Endothelial cell of umbilical vein (primary cell): ENCODE data around the gene ADAM33.

Experiments
- EZH2 ChIP-seq: IDR thresholded peaks from 2 replicates; pipeline ENCODE4 v1.6.1; 2012; ENCODE audit warnings: borderline replicate concordance, low read depth, mild to moderate bottlenecking, moderate library complexity, low read length, inconsistent platforms; ENCODE audit not compliant: severe bottlenecking
- FOS ChIP-seq: IDR thresholded peaks from 2 replicates; pipeline ENCODE4 v1.6.1; 2011; ENCODE audit warnings: mild to moderate bottlenecking, low read length, moderate library complexity, borderline replicate concordance; ENCODE audit not compliant: insufficient read depth
- JUN ChIP-seq: IDR thresholded peaks from 2 replicates; pipeline ENCODE4 v1.6.1; 2011; ENCODE audit warnings: borderline replicate concordance, low read depth; ENCODE audit not compliant: insufficient read length, insufficient read depth
- MYC ChIP-seq: IDR thresholded peaks from one replicate; pipeline ENCODE4 v1.6.1; 2011; ENCODE audit warnings: mild to moderate bottlenecking, low read depth, low read length
- POLR2A ChIP-seq: IDR thresholded peaks from 2 replicates; pipeline ENCODE4 v1.6.1; 2012; ENCODE audit warnings: low read depth, mild to moderate bottlenecking, control low read depth, low read length
- POLR2AphosphoS5 ChIP-seq: IDR thresholded peaks from 2 replicates; pipeline ENCODE4 v1.6.1; 2012; ENCODE audit warnings: low read depth, mild to moderate bottlenecking, control low read depth, low read length, moderate library complexity; ENCODE audit not compliant: insufficient read depth
- TF ChIP-seq, protein P1 (sequence below), 2 donors: IDR thresholded peaks; 1 replicate in 1 of 2; 2 replicates in 1 of 2; pipeline ENCODE4 v1.5.1; 2011; ENCODE audit warnings: low read length in 2 of 2, mild to moderate bottlenecking in 2 of 2, moderate library complexity in 2 of 2, control low read depth in 1 of 2, inconsistent platforms in 1 of 2, low read depth in 1 of 2; ENCODE audit not compliant: insufficient read depth in 1 of 2; ENCODE audit errors: extremely low read depth in 1 of 2
- TF ChIP-seq, protein P2 (sequence below): IDR thresholded peaks from 2 replicates; pipeline ENCODE4 v1.6.1; 2011; ENCODE audit not compliant: insufficient read depth, insufficient read length

DNA sequence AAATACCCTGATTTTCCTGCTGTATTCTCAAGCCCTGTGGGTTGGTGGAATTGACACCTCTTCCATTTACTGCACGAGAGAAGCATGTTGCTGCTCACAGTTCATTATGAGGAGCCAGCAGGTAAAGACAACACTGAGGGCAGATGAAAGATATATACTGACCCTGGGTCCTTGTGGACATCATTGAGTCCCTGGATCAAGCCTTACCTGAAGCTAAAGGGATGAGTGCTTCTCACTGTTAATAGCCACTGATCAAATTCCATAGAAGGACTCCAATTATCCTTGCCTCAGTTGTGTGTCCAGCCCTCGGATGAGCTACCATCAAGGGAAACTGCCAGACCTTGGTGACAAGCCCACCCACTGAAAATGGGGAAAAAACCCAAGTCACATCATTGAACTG is 38.3 kb upstream of the ADAM33 start:
- TF ChIP-seq, protein P1, sequence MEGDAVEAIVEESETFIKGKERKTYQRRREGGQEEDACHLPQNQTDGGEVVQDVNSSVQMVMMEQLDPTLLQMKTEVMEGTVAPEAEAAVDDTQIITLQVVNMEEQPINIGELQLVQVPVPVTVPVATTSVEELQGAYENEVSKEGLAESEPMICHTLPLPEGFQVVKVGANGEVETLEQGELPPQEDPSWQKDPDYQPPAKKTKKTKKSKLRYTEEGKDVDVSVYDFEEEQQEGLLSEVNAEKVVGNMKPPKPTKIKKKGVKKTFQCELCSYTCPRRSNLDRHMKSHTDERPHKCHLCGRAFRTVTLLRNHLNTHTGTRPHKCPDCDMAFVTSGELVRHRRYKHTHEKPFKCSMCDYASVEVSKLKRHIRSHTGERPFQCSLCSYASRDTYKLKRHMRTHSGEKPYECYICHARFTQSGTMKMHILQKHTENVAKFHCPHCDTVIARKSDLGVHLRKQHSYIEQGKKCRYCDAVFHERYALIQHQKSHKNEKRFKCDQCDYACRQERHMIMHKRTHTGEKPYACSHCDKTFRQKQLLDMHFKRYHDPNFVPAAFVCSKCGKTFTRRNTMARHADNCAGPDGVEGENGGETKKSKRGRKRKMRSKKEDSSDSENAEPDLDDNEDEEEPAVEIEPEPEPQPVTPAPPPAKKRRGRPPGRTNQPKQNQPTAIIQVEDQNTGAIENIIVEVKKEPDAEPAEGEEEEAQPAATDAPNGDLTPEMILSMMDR (IDR thresholded peaks at IDR 0.05; ENCODE audit: extremely low read depth in 1 of 2, insufficient read depth in 1 of 2, low read depth in 1 of 2, low read length in 2 of 2) = no peak
- TF ChIP-seq FOS (no peak), EZH2 (no peak), POLR2A (no peak), MYC (no peak), POLR2AphosphoS5 (no peak), JUN (no peak)
- TF ChIP-seq, protein P2, sequence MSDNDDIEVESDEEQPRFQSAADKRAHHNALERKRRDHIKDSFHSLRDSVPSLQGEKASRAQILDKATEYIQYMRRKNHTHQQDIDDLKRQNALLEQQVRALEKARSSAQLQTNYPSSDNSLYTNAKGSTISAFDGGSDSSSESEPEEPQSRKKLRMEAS = no peak
